ENCODE data around the gene SORBS2.
"Not testable (repeated sequence)": the region's sequence is repeated elsewhere in the genome, so short reads cannot be mapped to it uniquely, and the experiment has no call there.

DNA sequence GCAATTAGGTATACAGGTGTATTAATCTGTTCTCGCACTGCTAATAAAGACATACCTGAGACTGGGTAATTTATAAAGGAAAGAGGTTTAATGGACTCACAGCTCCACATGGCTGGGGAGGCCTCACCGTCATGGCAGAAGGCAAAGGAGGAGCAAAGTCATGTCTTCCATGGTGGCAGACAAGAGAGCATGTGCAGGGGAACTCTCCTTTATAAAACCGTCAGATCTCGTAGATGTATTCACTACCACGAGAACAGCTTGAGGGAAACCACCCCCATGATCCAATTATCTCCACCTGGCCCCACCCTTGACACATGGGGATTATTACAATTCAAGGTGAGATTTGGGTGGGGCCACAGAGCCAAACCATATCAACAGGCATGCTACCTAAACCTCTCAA is 97.5 kb downstream of the SORBS2 start:
- TF ChIP-seq, protein P1, sequence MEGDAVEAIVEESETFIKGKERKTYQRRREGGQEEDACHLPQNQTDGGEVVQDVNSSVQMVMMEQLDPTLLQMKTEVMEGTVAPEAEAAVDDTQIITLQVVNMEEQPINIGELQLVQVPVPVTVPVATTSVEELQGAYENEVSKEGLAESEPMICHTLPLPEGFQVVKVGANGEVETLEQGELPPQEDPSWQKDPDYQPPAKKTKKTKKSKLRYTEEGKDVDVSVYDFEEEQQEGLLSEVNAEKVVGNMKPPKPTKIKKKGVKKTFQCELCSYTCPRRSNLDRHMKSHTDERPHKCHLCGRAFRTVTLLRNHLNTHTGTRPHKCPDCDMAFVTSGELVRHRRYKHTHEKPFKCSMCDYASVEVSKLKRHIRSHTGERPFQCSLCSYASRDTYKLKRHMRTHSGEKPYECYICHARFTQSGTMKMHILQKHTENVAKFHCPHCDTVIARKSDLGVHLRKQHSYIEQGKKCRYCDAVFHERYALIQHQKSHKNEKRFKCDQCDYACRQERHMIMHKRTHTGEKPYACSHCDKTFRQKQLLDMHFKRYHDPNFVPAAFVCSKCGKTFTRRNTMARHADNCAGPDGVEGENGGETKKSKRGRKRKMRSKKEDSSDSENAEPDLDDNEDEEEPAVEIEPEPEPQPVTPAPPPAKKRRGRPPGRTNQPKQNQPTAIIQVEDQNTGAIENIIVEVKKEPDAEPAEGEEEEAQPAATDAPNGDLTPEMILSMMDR (IDR thresholded peaks at IDR 0.05): not testable (repeated sequence)
- TF ChIP-seq POLR2A (IDR thresholded peaks at IDR 0.05): not testable (repeated sequence)

Measured in testis (tissue), 2 donors.